ENCODE results near the gene STK38L. TPM values are rescaled to one million over a fixed set of nuclear protein-coding genes. Genes with fewer than 3 reads are reported as not detected.

Gene STK38L
- total RNA-seq, 1 donor = 68.8 TPM

- Histone ChIP-seq H2AFZ (ENCODE audit: low read length) (no peak overlapping the region), H3K36me3 (ENCODE audit: insufficient read depth, low read length) (no peaks in the 10 kb centered on the region), H3K4me1 (ENCODE audit: insufficient read depth, low read length) (peaks cover 17% of the 10 kb centered on the region), H3K27ac (ENCODE audit: low read depth, low read length) (no peak overlapping the region), H3K79me2 (ENCODE audit: insufficient read depth, low read length) (peaks cover 84% of the 10 kb centered on the region), H3K4me2 (ENCODE audit: insufficient read depth, low read length) (no peak overlapping the region), H3K27me3 (ENCODE audit: insufficient read depth, low read length) (no peaks in the 10 kb centered on the region), H4K20me1 (ENCODE audit: insufficient read depth, low read length) (peaks cover 22% of the 10 kb centered on the region), H3K4me3 (ENCODE audit: insufficient read depth, low read length) (no peak overlapping the region), H3K9me3 (ENCODE audit: low read depth, low read length) (no peaks in the 10 kb centered on the region)
- no peak for DNase-seq (ENCODE audit: insufficient read length, low spot score, missing footprints)
- no peak for TF ChIP-seq CTCF (IDR thresholded peaks at IDR 0.05; ENCODE audit: extremely low read depth, low read depth, low read length)
These were observed 17.8 kb downstream of the STK38L start for GRCh38 chr12:27261866-27262265.

- no peak for DNase-seq (ENCODE audit: insufficient read length, low spot score, missing footprints)
- Histone ChIP-seq H3K9me3 (ENCODE audit: low read depth, low read length) (no peaks in the 10 kb centered on the region), H3K4me1 (ENCODE audit: insufficient read depth, low read length) (peaks cover 4% of the 10 kb centered on the region), H3K27me3 (ENCODE audit: insufficient read depth, low read length) (no peaks in the 10 kb centered on the region), H3K36me3 (ENCODE audit: insufficient read depth, low read length) (no peaks in the 10 kb centered on the region), H3K27ac (ENCODE audit: low read depth, low read length) (no peak overlapping the region), H4K20me1 (ENCODE audit: insufficient read depth, low read length) (no peaks in the 10 kb centered on the region), H3K4me3 (ENCODE audit: insufficient read depth, low read length) (no peak overlapping the region), H3K79me2 (ENCODE audit: insufficient read depth, low read length) (peaks cover 67% of the 10 kb centered on the region), H2AFZ (ENCODE audit: low read length) (no peak overlapping the region), H3K4me2 (ENCODE audit: insufficient read depth, low read length) (no peak overlapping the region)
- no peak for TF ChIP-seq CTCF (IDR thresholded peaks at IDR 0.05; ENCODE audit: extremely low read depth, low read depth, low read length)
These were observed 26.1 kb downstream of the STK38L start for GRCh38 chr12:27270148-27270547.

- H3K79me2 ChIP-seq (ENCODE audit: insufficient read depth, low read length) = peaks cover 67% of the 10 kb centered on the region
- H3K9me3 ChIP-seq (ENCODE audit: low read depth, low read length) = no peaks in the 10 kb centered on the region
- no peak overlapping the region for H3K4me2 ChIP-seq (ENCODE audit: insufficient read depth, low read length)
- peaks cover 4% of the 10 kb centered on the region for H3K4me1 ChIP-seq (ENCODE audit: insufficient read depth, low read length)
- no peak for DNase-seq (ENCODE audit: insufficient read length, low spot score, missing footprints)
- no peaks in the 10 kb centered on the region for H3K27me3 ChIP-seq (ENCODE audit: insufficient read depth, low read length)
- no peak overlapping the region for H3K27ac ChIP-seq (ENCODE audit: low read depth, low read length)
- H2AFZ ChIP-seq (ENCODE audit: low read length) = no peak overlapping the region
- no peaks in the 10 kb centered on the region for H3K36me3 ChIP-seq (ENCODE audit: insufficient read depth, low read length)
- no peaks in the 10 kb centered on the region for H4K20me1 ChIP-seq (ENCODE audit: insufficient read depth, low read length)
- H3K4me3 ChIP-seq (ENCODE audit: insufficient read depth, low read length) = no peak overlapping the region
- no peak for TF ChIP-seq CTCF (IDR thresholded peaks at IDR 0.05; ENCODE audit: extremely low read depth, low read depth, low read length)
These were observed 27.1 kb downstream of the STK38L start for GRCh38 chr12:27271206-27271605.

GRCh38 chr12:27272373-27273028 is 28.4 kb downstream of the STK38L start:
- peaks cover 11% of the 10 kb centered on the region for H3K4me1 ChIP-seq (ENCODE audit: insufficient read depth, low read length)
- no peak overlapping the region for H3K4me2 ChIP-seq (ENCODE audit: insufficient read depth, low read length)
- no peak for TF ChIP-seq CTCF (IDR thresholded peaks at IDR 0.05; ENCODE audit: extremely low read depth, low read depth, low read length)
- H3K9me3 ChIP-seq (ENCODE audit: low read depth, low read length) = no peaks in the 10 kb centered on the region
- no peak overlapping the region for H2AFZ ChIP-seq (ENCODE audit: low read length)
- H3K27ac ChIP-seq (ENCODE audit: low read depth, low read length) = no peak overlapping the region
- H3K36me3 ChIP-seq (ENCODE audit: insufficient read depth, low read length) = no peaks in the 10 kb centered on the region
- H3K79me2 ChIP-seq (ENCODE audit: insufficient read depth, low read length) = peaks cover 67% of the 10 kb centered on the region
- DNase-seq (ENCODE audit: insufficient read length, low spot score, missing footprints) = no peak
- H3K4me3 ChIP-seq (ENCODE audit: insufficient read depth, low read length) = no peak overlapping the region
- H4K20me1 ChIP-seq (ENCODE audit: insufficient read depth, low read length) = no peaks in the 10 kb centered on the region
- no peaks in the 10 kb centered on the region for H3K27me3 ChIP-seq (ENCODE audit: insufficient read depth, low read length)
